ENCODE results near the gene UBE2L5. TPM values are rescaled to one million over a fixed set of nuclear protein-coding genes. Genes with fewer than 3 reads are reported as not detected.

UBE2L5 gene
- total and polyA plus RNA-seq, 2 of the 8 experiments (the other 6 are each of a cell fraction or from before 2014, with no cell fraction given): not detected

DNA sequence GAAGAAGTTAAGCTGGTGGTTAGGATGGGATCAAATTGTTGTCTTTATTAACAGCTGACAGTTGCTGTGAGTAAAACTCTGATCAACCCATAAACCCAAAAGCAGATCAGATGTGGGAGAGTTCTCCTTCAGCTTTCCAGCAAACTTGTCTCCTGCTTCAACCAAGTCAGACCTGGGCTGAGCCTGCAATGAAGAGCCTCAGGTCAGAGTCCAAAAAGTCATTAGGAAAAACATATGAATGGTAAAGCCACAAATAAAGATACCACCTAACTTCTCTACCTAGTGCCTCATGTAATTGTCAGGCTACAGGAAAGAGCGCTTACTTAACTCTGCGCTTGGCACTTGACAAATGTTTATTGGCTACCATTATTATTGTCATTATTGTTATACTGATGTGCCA lies 21.9 kb upstream of the UBE2L5 start (continued):
- TF ChIP-seq, protein P1, sequence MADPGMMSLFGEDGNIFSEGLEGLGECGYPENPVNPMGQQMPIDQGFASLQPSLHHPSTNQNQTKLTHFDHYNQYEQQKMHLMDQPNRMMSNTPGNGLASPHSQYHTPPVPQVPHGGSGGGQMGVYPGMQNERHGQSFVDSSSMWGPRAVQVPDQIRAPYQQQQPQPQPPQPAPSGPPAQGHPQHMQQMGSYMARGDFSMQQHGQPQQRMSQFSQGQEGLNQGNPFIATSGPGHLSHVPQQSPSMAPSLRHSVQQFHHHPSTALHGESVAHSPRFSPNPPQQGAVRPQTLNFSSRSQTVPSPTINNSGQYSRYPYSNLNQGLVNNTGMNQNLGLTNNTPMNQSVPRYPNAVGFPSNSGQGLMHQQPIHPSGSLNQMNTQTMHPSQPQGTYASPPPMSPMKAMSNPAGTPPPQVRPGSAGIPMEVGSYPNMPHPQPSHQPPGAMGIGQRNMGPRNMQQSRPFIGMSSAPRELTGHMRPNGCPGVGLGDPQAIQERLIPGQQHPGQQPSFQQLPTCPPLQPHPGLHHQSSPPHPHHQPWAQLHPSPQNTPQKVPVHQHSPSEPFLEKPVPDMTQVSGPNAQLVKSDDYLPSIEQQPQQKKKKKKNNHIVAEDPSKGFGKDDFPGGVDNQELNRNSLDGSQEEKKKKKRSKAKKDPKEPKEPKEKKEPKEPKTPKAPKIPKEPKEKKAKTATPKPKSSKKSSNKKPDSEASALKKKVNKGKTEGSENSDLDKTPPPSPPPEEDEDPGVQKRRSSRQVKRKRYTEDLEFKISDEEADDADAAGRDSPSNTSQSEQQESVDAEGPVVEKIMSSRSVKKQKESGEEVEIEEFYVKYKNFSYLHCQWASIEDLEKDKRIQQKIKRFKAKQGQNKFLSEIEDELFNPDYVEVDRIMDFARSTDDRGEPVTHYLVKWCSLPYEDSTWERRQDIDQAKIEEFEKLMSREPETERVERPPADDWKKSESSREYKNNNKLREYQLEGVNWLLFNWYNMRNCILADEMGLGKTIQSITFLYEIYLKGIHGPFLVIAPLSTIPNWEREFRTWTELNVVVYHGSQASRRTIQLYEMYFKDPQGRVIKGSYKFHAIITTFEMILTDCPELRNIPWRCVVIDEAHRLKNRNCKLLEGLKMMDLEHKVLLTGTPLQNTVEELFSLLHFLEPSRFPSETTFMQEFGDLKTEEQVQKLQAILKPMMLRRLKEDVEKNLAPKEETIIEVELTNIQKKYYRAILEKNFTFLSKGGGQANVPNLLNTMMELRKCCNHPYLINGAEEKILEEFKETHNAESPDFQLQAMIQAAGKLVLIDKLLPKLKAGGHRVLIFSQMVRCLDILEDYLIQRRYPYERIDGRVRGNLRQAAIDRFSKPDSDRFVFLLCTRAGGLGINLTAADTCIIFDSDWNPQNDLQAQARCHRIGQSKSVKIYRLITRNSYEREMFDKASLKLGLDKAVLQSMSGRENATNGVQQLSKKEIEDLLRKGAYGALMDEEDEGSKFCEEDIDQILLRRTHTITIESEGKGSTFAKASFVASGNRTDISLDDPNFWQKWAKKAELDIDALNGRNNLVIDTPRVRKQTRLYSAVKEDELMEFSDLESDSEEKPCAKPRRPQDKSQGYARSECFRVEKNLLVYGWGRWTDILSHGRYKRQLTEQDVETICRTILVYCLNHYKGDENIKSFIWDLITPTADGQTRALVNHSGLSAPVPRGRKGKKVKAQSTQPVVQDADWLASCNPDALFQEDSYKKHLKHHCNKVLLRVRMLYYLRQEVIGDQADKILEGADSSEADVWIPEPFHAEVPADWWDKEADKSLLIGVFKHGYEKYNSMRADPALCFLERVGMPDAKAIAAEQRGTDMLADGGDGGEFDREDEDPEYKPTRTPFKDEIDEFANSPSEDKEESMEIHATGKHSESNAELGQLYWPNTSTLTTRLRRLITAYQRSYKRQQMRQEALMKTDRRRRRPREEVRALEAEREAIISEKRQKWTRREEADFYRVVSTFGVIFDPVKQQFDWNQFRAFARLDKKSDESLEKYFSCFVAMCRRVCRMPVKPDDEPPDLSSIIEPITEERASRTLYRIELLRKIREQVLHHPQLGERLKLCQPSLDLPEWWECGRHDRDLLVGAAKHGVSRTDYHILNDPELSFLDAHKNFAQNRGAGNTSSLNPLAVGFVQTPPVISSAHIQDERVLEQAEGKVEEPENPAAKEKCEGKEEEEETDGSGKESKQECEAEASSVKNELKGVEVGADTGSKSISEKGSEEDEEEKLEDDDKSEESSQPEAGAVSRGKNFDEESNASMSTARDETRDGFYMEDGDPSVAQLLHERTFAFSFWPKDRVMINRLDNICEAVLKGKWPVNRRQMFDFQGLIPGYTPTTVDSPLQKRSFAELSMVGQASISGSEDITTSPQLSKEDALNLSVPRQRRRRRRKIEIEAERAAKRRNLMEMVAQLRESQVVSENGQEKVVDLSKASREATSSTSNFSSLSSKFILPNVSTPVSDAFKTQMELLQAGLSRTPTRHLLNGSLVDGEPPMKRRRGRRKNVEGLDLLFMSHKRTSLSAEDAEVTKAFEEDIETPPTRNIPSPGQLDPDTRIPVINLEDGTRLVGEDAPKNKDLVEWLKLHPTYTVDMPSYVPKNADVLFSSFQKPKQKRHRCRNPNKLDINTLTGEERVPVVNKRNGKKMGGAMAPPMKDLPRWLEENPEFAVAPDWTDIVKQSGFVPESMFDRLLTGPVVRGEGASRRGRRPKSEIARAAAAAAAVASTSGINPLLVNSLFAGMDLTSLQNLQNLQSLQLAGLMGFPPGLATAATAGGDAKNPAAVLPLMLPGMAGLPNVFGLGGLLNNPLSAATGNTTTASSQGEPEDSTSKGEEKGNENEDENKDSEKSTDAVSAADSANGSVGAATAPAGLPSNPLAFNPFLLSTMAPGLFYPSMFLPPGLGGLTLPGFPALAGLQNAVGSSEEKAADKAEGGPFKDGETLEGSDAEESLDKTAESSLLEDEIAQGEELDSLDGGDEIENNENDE (IDR thresholded peaks at IDR 0.05; ENCODE audit: insufficient replicate concordance, low read length): no peak
- no peak for TF ChIP-seq SP4 (IDR thresholded peaks at IDR 0.05; ENCODE audit: low read length)
- no peak for TF ChIP-seq SRF (IDR thresholded peaks at IDR 0.05; ENCODE audit: low read depth, low read length)
- no peak for TF ChIP-seq ASH2L (IDR thresholded peaks at IDR 0.05; ENCODE audit: low read length)
- TF ChIP-seq GABPA (IDR thresholded peaks at IDR 0.05; ENCODE audit: borderline replicate concordance, insufficient read depth, low read length): no peak
- no peak for TF ChIP-seq POLR2AphosphoS5 (IDR thresholded peaks at IDR 0.05; ENCODE audit: low read depth, low read length)
- TF ChIP-seq ZNF274 (IDR thresholded peaks at IDR 0.05; ENCODE audit: borderline replicate concordance, extremely low read depth, low read length): no peak

Data from H1 (cell line).